Tibial nerve (tissue), 4 donors: Measurements from ENCODE around the gene POLA2.

ENCODE experiments used
- EP300 ChIP-seq, 2 donors: sonication (generic); formaldehyde crosslinking; IDR thresholded peaks; one replicate each; pipeline ENCODE4 v1.6.1; 2017; ENCODE audit warnings: antibody characterized with exemption in 2 of 2, mild to moderate bottlenecking in 1 of 2
- TF ChIP-seq, protein P1 (sequence below), 5 experiments: fragments of 200-600 bp in 3 of 5; fragments of 450-650 bp in 2 of 5; sonication (generic) in 3 of 5; IDR thresholded peaks; one replicate each; pipeline ENCODE4 v1.5.1; 2016 to 2019; ENCODE audit warnings: antibody characterized with exemption in 5 of 5, mild to moderate bottlenecking in 3 of 5, moderate library complexity in 2 of 5

GRCh38 chr11:65311170-65311678, 49.5 kb downstream of the POLA2 start:
- TF ChIP-seq, protein P1, sequence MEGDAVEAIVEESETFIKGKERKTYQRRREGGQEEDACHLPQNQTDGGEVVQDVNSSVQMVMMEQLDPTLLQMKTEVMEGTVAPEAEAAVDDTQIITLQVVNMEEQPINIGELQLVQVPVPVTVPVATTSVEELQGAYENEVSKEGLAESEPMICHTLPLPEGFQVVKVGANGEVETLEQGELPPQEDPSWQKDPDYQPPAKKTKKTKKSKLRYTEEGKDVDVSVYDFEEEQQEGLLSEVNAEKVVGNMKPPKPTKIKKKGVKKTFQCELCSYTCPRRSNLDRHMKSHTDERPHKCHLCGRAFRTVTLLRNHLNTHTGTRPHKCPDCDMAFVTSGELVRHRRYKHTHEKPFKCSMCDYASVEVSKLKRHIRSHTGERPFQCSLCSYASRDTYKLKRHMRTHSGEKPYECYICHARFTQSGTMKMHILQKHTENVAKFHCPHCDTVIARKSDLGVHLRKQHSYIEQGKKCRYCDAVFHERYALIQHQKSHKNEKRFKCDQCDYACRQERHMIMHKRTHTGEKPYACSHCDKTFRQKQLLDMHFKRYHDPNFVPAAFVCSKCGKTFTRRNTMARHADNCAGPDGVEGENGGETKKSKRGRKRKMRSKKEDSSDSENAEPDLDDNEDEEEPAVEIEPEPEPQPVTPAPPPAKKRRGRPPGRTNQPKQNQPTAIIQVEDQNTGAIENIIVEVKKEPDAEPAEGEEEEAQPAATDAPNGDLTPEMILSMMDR (IDR thresholded peaks at IDR 0.05): no peak
- no peak for TF ChIP-seq EP300 (IDR thresholded peaks at IDR 0.05)
